Esophagus muscularis mucosa (tissue), 4 donors: ENCODE data around the gene PABPN1.

Experiments used
- CTCF ChIP-seq, 3 experiments: fragments of 200-600 bp in 2 of 3; fragments of 450-650 bp in 1 of 3; sonication (generic) in 2 of 3; IDR thresholded peaks; one replicate each; pipeline ENCODE4 v1.5.1; 2017 to 2019; ENCODE audit warnings: antibody characterized with exemption in 3 of 3, mild to moderate bottlenecking in 2 of 3, moderate library complexity in 1 of 3
- EP300 ChIP-seq: sonication (generic); formaldehyde crosslinking; IDR thresholded peaks from one replicate; pipeline ENCODE4 v1.6.1; 2017; ENCODE audit warnings: antibody characterized with exemption
- POLR2A ChIP-seq: fragments of 450-650 bp; IDR thresholded peaks from one replicate; pipeline ENCODE4 v1.6.1; 2017; ENCODE audit warnings: antibody characterized with exemption, moderate library complexity, mild to moderate bottlenecking, low read depth
- POLR2AphosphoS5 ChIP-seq, 2 donors: sonication (generic); formaldehyde crosslinking; IDR thresholded peaks; one replicate each; pipeline ENCODE4 v1.6.1; 2017; ENCODE audit warnings: antibody characterized with exemption in 2 of 2

- TF ChIP-seq CTCF (IDR thresholded peaks at IDR 0.05) (no peak), POLR2A (no peak), POLR2AphosphoS5 (IDR thresholded peaks at IDR 0.05) (no peak), EP300 (no peak)
These were observed 23.2 kb downstream of the PABPN1 start for GRCh38 chr14:23344481-23344880.
